ENCODE results near the gene OSGIN1.

Gene OSGIN1

DNA sequence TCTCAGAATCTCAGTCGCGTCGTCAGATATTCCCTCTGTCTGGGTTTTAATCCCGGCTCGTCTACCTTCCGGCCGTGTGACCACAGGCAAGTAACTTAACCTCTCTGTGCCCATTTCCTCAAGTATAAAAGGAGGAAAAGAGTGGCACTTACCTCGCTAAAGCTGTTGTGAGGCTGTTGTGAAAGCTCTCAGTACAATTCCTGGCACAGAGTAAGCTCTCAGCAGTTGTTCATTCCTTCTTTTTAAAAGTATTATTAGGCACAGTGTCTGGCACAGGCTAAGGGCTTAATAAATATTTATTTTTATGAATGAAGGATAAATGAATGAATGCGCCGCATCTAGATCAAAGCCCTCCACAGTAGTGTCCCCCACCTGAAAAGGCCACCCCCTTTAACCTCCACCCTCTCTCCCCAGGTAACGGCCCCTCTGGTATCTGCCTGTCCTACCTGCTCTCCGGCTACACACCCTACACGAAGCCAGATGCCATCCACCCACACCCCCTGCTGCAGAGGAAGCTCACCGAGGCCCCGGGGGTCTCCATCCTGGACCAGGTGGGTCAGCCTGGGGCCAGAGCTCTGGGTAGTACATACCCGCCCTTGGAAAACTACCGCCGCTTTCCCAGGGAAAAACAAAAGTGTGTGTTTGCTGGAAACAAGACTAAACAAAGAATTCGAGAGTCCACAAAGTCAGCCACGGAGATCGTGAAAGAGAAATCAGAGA is 6.0 kb downstream of the OSGIN1 start:
- no peak for DNase-seq

- no peak for DNase-seq
Observed at GRCh38 chr16:83959656-83960434, 6.8 kb downstream of the OSGIN1 start.

GRCh38 chr16:83960521-83961249 is 7.6 kb downstream of the OSGIN1 start:
- DNase-seq = no peak

DNA sequence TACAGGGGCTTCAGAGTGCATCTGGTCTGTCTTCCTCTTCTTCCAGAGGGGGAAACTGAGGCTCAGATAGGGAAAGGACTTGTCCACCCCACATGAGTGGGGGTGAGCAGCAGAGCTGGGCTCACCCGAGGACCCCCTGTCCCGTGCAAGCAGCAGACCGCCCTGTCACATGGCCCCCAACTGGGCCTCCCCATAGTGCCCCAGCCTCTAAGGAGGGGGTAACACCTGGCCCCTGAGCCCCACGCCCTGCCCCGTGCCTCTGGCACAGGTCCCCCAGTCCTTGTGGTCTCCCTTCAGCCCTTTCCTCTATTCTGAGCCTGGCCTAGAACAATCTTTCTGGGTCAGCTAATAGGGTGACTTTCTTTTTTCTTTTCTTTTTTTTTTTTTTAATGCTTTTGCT is 8.6 kb downstream of the OSGIN1 start:
- DNase-seq = no peak

DNA sequence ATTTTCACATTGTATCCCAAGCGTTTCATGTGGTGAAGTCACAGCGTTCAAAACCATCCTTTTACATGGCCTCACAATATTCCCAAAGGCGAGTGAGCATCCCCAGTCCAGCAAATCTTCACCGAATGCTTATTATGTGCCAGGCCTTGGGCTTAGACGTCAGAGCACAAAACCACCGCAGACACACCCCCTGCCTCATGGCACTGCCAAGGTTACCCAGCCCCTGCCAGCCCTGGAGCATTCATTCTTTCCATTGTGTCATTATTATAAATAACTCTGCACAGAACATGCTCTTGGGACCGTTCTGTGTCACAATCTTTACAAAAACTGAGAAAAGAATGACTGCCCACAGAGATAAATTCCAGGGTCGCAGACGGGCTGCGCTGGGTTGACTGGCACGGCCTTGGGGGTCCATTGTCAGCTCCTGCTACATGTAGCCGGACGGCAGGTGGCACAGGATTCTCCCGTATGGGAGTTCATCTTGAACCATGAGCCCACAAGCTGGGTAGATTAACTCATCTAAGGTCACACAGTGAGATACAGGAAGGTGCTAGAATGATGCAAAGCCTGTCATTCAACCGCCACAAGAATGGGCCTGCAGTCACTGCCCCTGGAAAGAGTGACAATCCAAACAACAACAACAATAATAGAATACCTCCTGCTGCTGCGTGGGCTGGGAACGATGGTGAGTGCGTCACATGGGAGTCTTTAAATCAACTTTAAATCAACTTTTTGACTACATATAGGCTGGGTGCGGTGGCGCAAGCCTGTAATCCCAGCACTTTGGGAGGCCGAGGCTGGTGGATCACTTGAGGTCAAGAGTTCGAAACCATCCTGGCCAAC is 10.5 kb downstream of the OSGIN1 start:
- no peak for DNase-seq

DNA sequence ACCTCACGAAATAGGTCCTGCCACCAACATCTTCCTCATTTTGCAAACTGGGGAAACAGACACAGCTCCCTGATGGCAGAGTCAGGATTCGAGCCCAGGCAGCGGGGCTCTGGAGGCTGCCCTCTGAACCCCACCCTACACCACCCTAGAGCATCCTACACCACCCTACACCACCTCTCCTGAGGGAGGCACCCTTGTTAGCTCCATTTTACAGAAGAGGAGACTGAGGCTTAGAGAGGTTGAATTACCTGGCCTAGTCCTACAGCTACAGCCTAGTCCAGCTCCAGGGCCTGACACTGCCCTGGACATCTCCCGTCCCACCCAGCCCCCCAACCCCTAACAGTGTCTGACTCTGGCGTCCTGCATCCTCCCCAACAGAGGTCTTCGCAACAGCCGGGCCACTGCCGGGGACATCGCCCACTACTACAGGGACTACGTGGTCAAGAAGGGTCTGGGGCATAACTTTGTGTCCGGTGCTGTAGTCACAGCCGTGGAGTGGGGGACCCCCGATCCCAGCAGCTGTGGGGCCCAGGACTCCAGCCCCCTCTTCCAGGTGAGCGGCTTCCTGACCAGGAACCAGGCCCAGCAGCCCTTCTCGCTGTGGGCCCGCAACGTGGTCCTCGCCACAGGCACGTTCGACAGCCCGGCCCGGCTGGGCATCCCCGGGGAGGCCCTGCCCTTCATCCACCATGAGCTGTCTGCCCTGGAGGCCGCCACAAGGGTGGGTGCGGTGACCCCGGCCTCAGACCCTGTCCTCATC is 11.8 kb downstream of the OSGIN1 start:
- no peak for DNase-seq

DNA sequence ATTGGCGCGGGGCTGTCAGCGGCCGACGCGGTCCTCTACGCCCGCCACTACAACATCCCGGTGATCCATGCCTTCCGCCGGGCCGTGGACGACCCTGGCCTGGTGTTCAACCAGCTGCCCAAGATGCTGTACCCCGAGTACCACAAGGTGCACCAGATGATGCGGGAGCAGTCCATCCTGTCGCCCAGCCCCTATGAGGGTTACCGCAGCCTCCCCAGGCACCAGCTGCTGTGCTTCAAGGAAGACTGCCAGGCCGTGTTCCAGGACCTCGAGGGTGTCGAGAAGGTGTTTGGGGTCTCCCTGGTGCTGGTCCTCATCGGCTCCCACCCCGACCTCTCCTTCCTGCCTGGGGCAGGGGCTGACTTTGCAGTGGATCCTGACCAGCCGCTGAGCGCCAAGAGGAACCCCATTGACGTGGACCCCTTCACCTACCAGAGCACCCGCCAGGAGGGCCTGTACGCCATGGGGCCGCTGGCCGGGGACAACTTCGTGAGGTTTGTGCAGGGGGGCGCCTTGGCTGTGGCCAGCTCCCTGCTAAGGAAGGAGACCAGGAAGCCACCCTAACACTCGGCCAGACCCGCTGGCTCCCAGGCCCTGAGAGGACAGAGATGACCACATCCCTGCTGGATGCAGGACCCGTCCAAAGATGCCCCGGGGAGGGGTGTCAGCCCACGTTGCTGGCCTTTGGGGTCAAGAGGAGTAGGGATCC is 12.6 kb downstream of the OSGIN1 start:
- DNase-seq = no peak

- DNase-seq = no peak
Observed at GRCh38 chr16:83966153-83966696, 13.2 kb downstream of the OSGIN1 start.

DNA sequence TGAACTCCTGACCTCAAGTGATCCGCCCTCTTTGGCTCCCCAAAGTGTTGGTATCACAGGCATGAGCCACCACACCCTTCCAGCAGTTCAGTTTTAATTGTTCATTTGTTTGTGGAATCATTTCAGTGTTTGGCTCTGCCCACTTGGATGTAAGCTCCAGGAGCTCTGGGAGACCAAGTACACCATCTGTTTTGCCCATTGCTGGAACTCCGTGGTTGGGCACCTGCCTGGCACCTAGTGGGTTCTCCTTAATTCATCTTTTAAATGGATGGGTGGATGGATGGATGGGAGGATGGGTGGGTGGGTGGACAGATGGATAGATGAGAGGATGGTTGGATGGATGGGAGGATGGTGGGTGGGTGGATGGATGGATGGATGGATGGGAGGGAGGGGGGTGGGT is 14.1 kb downstream of the OSGIN1 start:
- no peak for DNase-seq

GRCh38 chr16:83967838-83968305 is 14.8 kb downstream of the OSGIN1 start, which contains the start of gene NECAB2:
Gene NECAB2, plus strand, starts transcription at chr16:83968244. Its CDS starts 405 bp downstream, at chr16:83968649.
- DNase-seq = no peak

DNA sequence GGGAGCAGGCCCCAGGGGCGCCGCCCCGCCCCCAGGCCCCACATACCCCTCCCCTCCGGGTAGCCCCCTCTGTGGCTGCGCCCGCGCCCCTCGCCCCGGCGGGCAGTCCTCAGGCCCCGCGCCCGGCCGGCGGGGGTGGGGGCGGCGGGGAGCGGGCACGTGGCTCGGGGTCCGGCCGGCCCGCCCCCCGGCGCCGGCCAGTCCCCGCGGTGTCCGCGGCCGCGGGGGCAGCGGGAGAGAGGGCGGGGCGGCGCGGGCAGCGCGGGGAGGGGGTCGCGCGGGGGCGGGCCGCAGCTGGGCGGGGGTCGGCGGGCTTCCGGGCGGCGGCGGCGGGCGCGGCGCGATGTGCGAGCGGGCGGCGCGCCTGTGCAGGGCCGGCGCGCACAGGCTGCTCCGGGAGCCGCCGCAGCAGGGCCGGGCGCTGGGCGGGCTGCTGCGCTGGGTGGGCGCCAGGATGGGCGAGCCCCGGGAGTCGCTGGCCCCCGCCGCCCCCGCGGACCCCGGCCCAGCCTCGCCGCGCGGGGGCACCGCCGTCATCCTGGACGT is 15.3 kb downstream of the OSGIN1 start:
- DNase-seq = no peak

GRCh38 chr16:83968891-83969649 is 16.0 kb downstream of the OSGIN1 start:
- no peak for DNase-seq

DNA sequence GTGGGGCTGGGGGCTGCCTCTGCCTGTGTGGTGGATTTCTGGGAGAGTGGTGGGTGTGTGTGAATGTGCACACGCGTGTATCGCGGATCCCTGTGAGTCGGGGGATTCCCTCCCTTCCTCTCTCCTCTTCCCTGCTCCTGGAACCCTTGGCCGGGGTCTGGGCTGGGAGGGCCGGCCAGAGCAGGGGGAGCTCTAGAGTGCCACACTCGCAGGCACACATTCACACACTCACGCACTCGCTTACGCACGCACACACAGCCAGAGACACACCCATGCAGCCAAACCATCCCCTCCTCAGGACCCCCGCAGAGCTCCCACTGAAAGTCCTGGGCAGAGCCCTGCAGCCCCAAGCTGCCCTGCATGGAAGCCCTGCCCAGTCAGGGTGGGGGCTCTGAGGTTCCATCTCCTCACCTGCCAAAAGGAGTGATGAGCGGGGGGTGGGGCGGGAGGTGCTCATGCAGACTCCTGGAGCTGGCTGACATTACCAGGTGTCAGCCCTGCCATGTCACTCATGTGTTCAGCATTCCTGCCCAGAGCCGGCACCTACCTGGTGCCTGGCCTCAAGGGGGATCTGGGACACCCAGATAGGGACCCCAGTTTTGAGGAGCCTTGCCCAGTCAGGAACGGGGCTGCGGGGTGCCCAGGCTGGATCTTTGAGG is 16.9 kb downstream of the OSGIN1 start:
- DNase-seq = no peak

- DNase-seq = no peak
Observed at GRCh38 chr16:83970430-83970815, 17.4 kb downstream of the OSGIN1 start.

DNA sequence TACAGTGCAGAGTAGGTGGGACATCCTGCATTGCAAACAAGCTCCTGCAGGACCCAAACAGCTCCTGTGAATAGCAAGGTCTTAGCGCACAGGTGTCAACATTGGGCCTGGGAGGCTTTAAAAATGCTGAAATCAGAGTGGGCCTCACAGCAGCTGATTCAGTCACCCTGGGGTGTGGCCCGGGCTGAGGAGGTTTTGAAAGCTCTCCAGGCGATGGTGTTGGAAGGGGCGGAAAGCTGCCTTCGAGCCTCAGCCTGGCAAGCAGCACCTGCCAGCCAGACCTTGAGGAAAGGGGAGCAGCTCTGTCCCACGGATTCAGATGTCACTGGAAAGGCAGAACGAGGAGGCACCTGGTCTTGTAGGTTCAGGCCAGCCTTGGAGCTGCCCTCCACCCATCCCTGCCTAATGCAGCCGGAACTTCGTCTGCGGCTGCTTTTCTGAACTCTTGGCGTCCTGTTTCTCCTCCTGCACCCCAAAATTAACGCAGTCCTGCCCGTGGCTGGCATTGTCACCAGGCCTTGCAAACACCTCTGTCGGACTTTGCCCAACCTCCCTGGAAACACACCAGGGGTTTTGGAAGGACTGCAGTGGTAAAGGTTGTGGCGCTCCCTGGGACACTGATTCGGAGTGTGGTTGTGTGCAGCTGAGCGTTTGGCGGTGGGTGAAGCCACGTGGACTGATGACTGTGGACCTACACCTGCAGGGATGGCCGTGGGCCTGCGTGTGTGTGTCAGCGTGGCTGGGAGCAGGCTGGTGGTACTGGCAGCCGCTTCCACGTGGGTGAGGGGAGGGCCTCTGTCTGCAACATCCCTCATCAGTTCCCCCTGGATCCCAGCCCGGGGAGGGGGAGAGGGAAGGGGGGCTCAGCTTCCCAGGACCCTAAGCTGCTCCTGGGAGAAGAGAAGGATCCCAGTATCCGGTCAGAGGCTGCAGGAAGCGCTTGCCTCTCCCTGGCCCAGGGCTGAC is 18.4 kb downstream of the OSGIN1 start:
- DNase-seq = no peak

GRCh38 chr16:83972256-83973008 is 19.4 kb downstream of the OSGIN1 start:
- no peak for DNase-seq

DNA sequence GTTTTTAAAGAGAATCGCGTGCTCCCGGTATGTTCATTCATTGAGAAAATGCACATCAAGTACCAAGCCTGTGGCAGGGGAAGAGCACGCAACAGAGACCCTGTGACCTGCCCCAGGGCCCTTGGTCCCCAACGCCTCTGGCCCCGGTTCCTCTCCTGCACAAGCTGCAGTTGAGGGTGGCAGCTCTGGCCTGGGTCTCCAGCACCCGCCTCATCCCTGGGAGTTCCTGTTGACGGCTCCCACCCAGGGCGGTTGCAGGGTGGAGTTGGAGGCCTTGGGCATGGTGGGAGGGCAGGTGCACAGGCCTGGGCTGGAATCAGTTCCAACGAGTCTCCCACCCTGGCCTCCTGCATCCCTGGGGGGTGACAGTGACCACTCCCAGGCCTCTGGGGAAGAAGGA is 20.0 kb downstream of the OSGIN1 start:
- no peak for DNase-seq

All from stimulated activated CD4-positive, alpha-beta T cell treated with anti-CD3 and anti-CD28 coated beads, Interleukin-12 subunit alpha, Interleukin-12 subunit beta, amount 100 ng/mL, for 4 hours (primary cell).